Osteocyte (in vitro differentiated cells): Measurements from ENCODE around the gene LCORL. TPM values are rescaled to one million over a fixed set of nuclear protein-coding genes. Genes with fewer than 3 reads are reported as not detected.

Experiments
- DNase-seq: peaks from one replicate; pipeline ENCODE4 v3.0.0; 2021; ENCODE audit warnings: mixed read lengths; ENCODE audit not compliant: unreplicated experiment; ENCODE audit errors: extremely low spot score
- H3K27ac Mint-ChIP-seq: one replicate; pipeline ENCODE4 v1.8.0; 2021; ENCODE audit warnings: mild to moderate bottlenecking, mixed read lengths; ENCODE audit not compliant: unreplicated experiment
- H3K27me3 Mint-ChIP-seq: one replicate; pipeline ENCODE4 v1.8.0; 2021; ENCODE audit warnings: mixed read lengths; ENCODE audit not compliant: unreplicated experiment
- H3K36me3 Mint-ChIP-seq: one replicate; pipeline ENCODE4 v1.8.0; 2021; ENCODE audit warnings: mixed read lengths; ENCODE audit not compliant: unreplicated experiment
- H3K4me1 Mint-ChIP-seq: one replicate; pipeline ENCODE4 v1.8.0; 2021; ENCODE audit warnings: mixed read lengths; ENCODE audit not compliant: unreplicated experiment
- H3K4me3 Mint-ChIP-seq: one replicate; pipeline ENCODE4 v1.8.0; 2021; ENCODE audit warnings: mild to moderate bottlenecking, moderate library complexity, mixed read lengths; ENCODE audit not compliant: unreplicated experiment
- H3K9me3 Mint-ChIP-seq: one replicate; pipeline ENCODE4 v1.8.0; 2021; ENCODE audit warnings: mixed read lengths; ENCODE audit not compliant: unreplicated experiment
- CTCF ChIP-seq: fragments of 200-600 bp; sonication (generic); IDR thresholded peaks from 2 replicates; pipeline ENCODE4 v1.5.0; 2021; ENCODE audit warnings: antibody characterized with exemption, mild to moderate bottlenecking, moderate library complexity
- total RNA-seq: library from RNA; stranded (reverse); gene quantifications from 2 replicates; pipeline ENCODE4 v1.2.1, GENCODE V29; 2021

Gene LCORL
- total RNA-seq, 1 donor from 2014 or later: 18.2 TPM

GRCh38 chr4:18057821-18058533 is 36.4 kb upstream of the LCORL start:
- no peak for DNase-seq
- H3K4me3 Mint-ChIP-seq: no peak overlapping the region
- no peak for TF ChIP-seq CTCF
- no peaks in the 10 kb centered on the region for H3K36me3 Mint-ChIP-seq
- H3K27me3 Mint-ChIP-seq: peaks cover 27% of the 10 kb centered on the region
- no peak overlapping the region for H3K27ac Mint-ChIP-seq
- H3K9me3 Mint-ChIP-seq: peaks cover 7% of the 10 kb centered on the region
- H3K4me1 Mint-ChIP-seq: no peaks in the 10 kb centered on the region

- no peaks in the 10 kb centered on the region for H3K9me3 Mint-ChIP-seq
- no peak overlapping the region for H3K27ac Mint-ChIP-seq
- DNase-seq: no peak
- TF ChIP-seq CTCF: no peak
- H3K4me3 Mint-ChIP-seq: no peak overlapping the region
- H3K36me3 Mint-ChIP-seq: no peaks in the 10 kb centered on the region
- peaks cover 25% of the 10 kb centered on the region for H3K27me3 Mint-ChIP-seq
- no peaks in the 10 kb centered on the region for H3K4me1 Mint-ChIP-seq
Observed at GRCh38 chr4:18056030-18056429, 34.5 kb upstream of the LCORL start.

GRCh38 chr4:18052158-18052557 is 30.6 kb upstream of the LCORL start:
- Mint-ChIP-seq H3K27ac (no peak overlapping the region), H3K27me3 (peaks cover 10% of the 10 kb centered on the region), H3K4me1 (no peaks in the 10 kb centered on the region), H3K9me3 (no peaks in the 10 kb centered on the region), H3K4me3 (no peak overlapping the region), H3K36me3 (no peaks in the 10 kb centered on the region)
- TF ChIP-seq CTCF: no peak
- no peak for DNase-seq

- Mint-ChIP-seq H3K36me3 (no peaks in the 10 kb centered on the region), H3K27ac (no peak overlapping the region), H3K9me3 (no peaks in the 10 kb centered on the region), H3K4me1 (no peaks in the 10 kb centered on the region), H3K4me3 (no peak overlapping the region), H3K27me3 (peaks cover 10% of the 10 kb centered on the region)
- no peak for DNase-seq
- TF ChIP-seq CTCF: no peak
Observed at GRCh38 chr4:18051281-18051680, 29.7 kb upstream of the LCORL start.

GRCh38 chr4:18050448-18050847 is 28.9 kb upstream of the LCORL start:
- Mint-ChIP-seq H3K4me1 (no peaks in the 10 kb centered on the region), H3K36me3 (no peaks in the 10 kb centered on the region), H3K27me3 (peaks cover 3% of the 10 kb centered on the region), H3K4me3 (no peak overlapping the region), H3K9me3 (no peaks in the 10 kb centered on the region), H3K27ac (no peak overlapping the region)
- no peak for DNase-seq
- TF ChIP-seq CTCF: no peak
